ENCODE data around the gene TAS2R13.

TAS2R13 gene

DNA sequence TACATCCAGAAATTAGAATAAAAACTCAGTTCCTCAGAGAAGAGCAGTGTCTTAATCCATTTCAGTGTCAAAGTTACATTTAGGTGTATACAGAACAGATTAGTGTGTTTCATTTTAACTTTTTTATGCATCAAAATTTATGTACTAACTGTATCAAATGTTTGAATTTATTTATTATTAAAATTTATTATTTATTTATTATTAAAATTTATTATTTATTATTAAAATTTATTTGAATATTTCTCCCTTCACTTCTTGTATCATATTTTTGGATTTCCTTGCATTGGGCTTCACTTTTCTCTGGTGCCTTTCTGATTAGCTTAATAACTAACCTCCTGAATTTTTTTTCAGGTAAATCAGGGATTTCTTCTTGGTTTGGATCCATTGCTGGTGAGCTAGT, 32.0 kb upstream of the TAS2R13 start:
- TF ChIP-seq, protein P1, sequence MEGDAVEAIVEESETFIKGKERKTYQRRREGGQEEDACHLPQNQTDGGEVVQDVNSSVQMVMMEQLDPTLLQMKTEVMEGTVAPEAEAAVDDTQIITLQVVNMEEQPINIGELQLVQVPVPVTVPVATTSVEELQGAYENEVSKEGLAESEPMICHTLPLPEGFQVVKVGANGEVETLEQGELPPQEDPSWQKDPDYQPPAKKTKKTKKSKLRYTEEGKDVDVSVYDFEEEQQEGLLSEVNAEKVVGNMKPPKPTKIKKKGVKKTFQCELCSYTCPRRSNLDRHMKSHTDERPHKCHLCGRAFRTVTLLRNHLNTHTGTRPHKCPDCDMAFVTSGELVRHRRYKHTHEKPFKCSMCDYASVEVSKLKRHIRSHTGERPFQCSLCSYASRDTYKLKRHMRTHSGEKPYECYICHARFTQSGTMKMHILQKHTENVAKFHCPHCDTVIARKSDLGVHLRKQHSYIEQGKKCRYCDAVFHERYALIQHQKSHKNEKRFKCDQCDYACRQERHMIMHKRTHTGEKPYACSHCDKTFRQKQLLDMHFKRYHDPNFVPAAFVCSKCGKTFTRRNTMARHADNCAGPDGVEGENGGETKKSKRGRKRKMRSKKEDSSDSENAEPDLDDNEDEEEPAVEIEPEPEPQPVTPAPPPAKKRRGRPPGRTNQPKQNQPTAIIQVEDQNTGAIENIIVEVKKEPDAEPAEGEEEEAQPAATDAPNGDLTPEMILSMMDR (IDR thresholded peaks at IDR 0.05; ENCODE audit: extremely low read depth, insufficient read depth, missing control alignments) = no peak
- in situ Hi-C loops (cut with MboI; ENCODE audit: low pct_unique_long_range_greater_than_20kb, low sequenced_read_pairs, unreplicated experiment) = no loop called here
- DNase-seq (ENCODE audit: low spot score) = no peak

DNA sequence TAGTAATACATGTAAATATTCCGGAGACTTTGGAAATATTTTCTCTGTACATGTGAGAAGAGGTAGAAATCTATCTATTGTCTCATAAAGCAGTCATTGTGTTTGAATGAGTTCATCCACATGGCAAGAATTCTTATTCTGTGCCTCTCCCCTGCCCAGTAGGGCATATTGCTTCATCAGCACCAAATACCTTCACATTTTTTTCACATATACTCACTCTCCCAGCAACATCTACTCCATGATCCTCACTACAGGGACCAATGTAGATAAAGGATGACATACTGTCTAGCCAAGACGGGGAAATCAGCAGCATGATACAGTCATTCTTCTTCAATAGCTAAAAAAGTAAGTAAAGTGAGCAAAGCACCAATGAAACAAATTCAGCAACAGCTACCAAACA, 31.0 kb upstream of the TAS2R13 start:
- in situ Hi-C loops (cut with MboI; ENCODE audit: low pct_unique_long_range_greater_than_20kb, low sequenced_read_pairs, unreplicated experiment) = no loop called here
- TF ChIP-seq, protein P1 (IDR thresholded peaks at IDR 0.05; ENCODE audit: extremely low read depth, insufficient read depth, missing control alignments) = no peak
- no peak for DNase-seq (ENCODE audit: low spot score)

DNA sequence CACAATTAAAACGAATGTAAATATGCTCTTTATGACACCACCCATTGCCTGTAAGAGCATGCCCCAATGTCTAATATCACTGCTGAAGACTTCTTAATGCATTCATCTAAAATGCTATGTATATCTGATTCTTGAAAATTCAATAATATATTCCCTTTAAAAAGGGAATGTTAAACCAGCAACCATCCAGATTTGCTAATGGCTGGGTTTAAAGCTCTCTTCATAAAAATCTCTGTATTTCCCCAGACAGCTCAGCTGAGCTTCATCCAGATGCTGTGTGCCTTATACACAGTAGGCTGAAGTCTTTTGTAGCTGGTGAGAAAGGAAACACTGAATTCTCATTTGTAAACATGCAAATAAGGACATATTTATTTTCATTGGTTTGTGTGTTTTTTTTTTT, 29.8 kb upstream of the TAS2R13 start, which contains the start of gene TAS2R14:
TSS of gene TAS2R14 (minus strand) at position 101 of the 400 bp plus-strand sequence. CDS start at position 45, 56 bp downstream.
- no peak for DNase-seq (ENCODE audit: low spot score)
- TF ChIP-seq, protein P1 (IDR thresholded peaks at IDR 0.05; ENCODE audit: extremely low read depth, insufficient read depth, missing control alignments) = no peak
- in situ Hi-C loops (cut with MboI; ENCODE audit: low pct_unique_long_range_greater_than_20kb, low sequenced_read_pairs, unreplicated experiment) = no loop called here

DNA sequence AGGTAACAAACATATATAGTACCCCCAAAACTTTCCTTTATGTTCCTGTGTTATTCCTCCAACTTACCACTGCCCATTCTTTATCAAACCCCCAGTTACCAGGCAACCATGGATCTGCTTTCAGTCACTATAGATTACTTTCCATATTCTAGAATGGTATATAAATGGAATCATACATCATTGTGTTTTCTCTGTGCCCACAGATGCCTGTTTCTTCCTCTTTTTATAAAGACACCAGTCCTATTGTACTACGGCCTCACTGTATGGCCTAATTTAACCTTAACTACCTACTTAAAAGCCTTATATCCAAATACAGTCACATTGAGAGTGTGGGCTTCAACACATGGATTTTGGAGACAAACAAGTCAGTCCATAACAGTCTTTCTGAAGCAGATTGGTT, 27.1 kb upstream of the TAS2R13 start:
- no peak for DNase-seq (ENCODE audit: low spot score)
- in situ Hi-C loops (cut with MboI; ENCODE audit: low pct_unique_long_range_greater_than_20kb, low sequenced_read_pairs, unreplicated experiment) = no loop called here
- TF ChIP-seq, protein P1 (IDR thresholded peaks at IDR 0.05; ENCODE audit: extremely low read depth, insufficient read depth, missing control alignments) = no peak

DNA sequence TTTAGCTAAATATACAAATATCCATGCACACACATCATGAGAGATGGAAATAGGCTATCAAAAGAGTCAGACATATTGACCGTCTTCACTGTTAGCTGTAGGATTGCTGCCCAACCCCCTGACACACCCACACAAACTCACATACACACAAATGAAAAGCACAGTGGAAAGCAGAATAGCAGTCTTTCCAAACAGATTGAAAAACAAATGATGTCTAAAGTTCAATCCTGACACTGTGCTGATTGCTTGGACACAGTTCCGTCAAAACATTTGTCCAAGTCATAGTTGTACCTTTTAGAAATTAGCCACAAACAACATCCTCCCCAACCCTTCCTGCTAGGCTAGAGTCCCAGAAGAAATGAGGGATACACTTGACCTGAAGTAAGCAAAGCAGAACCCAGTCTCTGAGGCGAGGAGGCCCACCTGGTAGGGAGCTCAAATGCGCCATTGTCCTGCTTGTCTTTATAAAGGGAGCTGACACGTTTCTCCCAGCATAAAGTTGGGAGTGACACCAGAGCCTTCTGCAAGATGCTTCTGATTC, 19.5 kb upstream of the TAS2R13 start, which contains the start of gene PRH2:
TSS of gene PRH2 (plus strand) at position 491 of the 541 bp plus-strand sequence. CDS start at position 529, 38 bp downstream.
- DNase-seq (ENCODE audit: low spot score) = no peak
- TF ChIP-seq, protein P1 (IDR thresholded peaks at IDR 0.05; ENCODE audit: extremely low read depth, insufficient read depth, missing control alignments) = no peak
- in situ Hi-C loops (cut with MboI; ENCODE audit: low pct_unique_long_range_greater_than_20kb, low sequenced_read_pairs, unreplicated experiment) = no loop called here

DNA sequence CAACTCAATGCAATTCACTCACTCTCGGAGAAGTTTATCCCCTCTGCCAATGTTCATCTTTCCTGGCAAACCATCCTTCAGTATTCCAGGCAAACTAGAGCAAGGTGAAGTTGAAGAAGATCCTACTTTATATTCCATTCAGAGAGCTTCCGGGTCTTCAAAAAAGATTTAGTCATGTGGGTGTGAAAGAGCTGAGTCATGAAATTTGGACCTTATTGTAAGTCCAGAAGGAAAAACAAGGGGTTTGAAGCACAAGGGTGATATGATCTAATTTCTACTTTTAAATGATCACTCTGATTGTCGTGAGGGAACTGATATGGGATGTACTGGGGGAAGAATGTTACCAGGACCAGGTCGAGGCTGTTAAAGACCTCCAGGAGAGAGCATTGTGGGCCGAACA, 16.9 kb upstream of the TAS2R13 start:
- in situ Hi-C loops (cut with MboI; ENCODE audit: low pct_unique_long_range_greater_than_20kb, low sequenced_read_pairs, unreplicated experiment) = no loop called here
- no peak for DNase-seq (ENCODE audit: low spot score)
- TF ChIP-seq, protein P1 (IDR thresholded peaks at IDR 0.05; ENCODE audit: extremely low read depth, insufficient read depth, missing control alignments) = no peak

Data from GM13977 (cell line).